ENCODE measurements around the gene WBP11.

DNA sequence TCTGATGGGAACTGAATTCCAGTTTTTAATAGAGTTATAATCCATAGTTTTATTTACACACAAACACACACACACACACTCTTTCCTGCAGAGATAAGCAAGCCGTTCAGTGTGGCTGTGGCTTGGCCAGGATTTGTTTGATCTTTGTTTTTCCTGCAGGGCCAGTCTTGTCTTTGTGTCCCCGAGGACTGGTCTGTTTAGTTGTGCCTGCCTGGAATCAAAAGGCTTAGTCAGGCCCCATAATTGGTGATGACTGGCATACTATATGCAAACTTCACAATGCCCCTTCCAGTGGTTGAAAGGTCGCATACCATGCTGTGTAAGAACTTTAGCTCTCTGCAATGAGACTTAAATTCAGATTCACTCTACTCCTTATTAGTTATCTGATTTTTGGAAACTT, 26.0 kb downstream of the WBP11 start:
- TF ChIP-seq POLR2AphosphoS5 (IDR thresholded peaks at IDR 0.05; ENCODE audit: low read depth, low read length) (no peak), TAF1 (IDR thresholded peaks at IDR 0.05; ENCODE audit: low read depth, low read length) (no peak), POLR2A (IDR thresholded peaks at IDR 0.05; ENCODE audit: low read depth, low read length) (no peak)
